Measurements from ENCODE around the gene CTNNA2.

The CTNNA2 gene

DNA sequence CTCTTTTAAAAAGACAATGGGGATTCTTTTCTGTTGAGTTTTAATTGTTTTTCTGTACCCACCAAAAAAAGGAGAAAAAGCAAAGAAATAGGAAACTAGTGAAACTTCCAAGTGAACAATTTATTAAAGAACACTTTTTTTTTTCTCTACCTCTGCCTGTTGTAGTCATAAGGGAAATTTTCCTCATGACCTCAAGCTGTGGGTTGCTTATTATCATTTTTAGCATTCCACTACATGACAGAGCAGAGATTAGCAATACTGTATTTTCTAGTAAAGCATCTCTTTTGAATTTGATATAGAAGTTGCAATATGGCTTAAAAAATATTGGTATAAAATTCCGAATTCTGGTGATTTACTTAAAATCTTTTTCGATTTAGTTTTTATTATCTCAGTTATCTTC lies 879.6 kb downstream of the CTNNA2 start:
- Histone ChIP-seq H3K4me1 (ENCODE audit: control insufficient read depth, low read depth, low read length) (no peaks in the 10 kb centered on the region), H3K9ac (ENCODE audit: low read length) (no peak overlapping the region), H3K36me3 (ENCODE audit: control insufficient read depth, low read depth, low read length) (no peaks in the 10 kb centered on the region), H3K27ac (ENCODE audit: low read length) (no peak overlapping the region), H3K4me3 (ENCODE audit: low read length) (no peak overlapping the region), H3K9me3 (ENCODE audit: control insufficient read depth, low read depth, low read length) (no peaks in the 10 kb centered on the region), H3K27me3 (ENCODE audit: control insufficient read depth, insufficient read depth, low read length) (no peaks in the 10 kb centered on the region)

DNA sequence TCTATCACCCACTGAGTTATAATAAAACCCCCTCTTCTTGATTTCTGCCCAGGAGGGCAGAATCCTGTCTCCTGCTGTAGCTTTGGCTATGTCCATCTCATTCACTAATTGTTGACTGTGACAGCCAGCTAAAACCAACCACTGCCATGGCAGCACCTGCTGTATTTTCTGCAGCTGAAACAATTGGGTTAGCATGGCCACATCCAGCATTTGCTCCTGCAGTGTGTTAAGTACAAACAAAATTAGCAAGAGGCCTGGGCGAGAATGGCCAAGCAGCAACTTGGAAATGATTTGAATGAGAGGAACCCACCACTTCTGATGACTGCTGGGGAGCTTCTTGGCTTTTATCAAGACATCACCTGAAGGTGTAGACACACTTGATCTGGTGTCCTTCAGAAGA lies 881.1 kb downstream of the CTNNA2 start:
- Histone ChIP-seq H3K27ac (ENCODE audit: low read length) (no peak overlapping the region), H3K36me3 (ENCODE audit: control insufficient read depth, low read depth, low read length) (no peaks in the 10 kb centered on the region), H3K4me1 (ENCODE audit: control insufficient read depth, low read depth, low read length) (no peaks in the 10 kb centered on the region), H3K27me3 (ENCODE audit: control insufficient read depth, insufficient read depth, low read length) (no peaks in the 10 kb centered on the region), H3K4me3 (ENCODE audit: low read length) (no peak overlapping the region), H3K9ac (ENCODE audit: low read length) (no peak overlapping the region), H3K9me3 (ENCODE audit: control insufficient read depth, low read depth, low read length) (no peaks in the 10 kb centered on the region)

DNA sequence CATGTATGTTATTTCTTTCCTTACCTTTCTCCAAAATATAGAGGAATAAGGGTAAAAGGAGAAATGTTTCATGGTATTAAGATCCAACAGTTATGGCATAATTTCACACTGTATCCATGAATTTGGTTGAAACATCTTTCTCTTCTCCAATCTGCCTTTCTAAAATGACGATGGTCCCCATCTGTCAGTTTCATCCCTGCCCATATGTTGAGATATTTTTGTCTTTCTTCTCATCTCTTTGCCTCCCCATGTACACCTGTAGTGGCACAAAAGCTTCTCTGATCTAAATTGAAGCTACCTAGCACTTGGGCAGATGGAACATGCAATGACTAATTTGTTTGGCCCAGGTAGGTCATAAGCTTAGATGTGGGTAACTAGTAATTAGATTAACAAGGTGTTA lies 882.4 kb downstream of the CTNNA2 start:
- H3K36me3 ChIP-seq (ENCODE audit: control insufficient read depth, low read depth, low read length), result no peaks in the 10 kb centered on the region
- no peak overlapping the region for H3K4me3 ChIP-seq (ENCODE audit: low read length)
- no peaks in the 10 kb centered on the region for H3K9me3 ChIP-seq (ENCODE audit: control insufficient read depth, low read depth, low read length)
- no peaks in the 10 kb centered on the region for H3K4me1 ChIP-seq (ENCODE audit: control insufficient read depth, low read depth, low read length)
- H3K27ac ChIP-seq (ENCODE audit: low read length), result no peak overlapping the region
- no peaks in the 10 kb centered on the region for H3K27me3 ChIP-seq (ENCODE audit: control insufficient read depth, insufficient read depth, low read length)
- no peak overlapping the region for H3K9ac ChIP-seq (ENCODE audit: low read length)

DNA sequence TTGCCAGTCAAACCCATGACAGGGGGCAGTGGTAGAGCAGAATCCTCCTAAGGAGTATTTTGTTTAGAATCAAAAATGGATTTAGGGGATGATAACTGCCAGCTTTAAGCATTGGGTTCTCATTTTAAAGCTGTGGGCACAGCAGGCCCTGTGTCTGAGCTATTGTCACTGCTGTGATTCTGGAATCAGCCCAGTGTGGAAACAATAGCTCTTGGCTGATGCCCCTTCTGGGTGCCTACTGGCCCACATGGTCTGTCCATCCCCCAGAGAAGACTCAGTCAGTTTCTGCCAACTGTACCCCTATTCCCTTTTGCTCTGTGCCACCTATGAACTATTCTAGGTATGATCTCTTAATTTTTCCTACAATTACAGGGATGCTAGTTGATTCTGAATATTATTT lies 883.4 kb downstream of the CTNNA2 start:
- Histone ChIP-seq H3K36me3 (ENCODE audit: control insufficient read depth, low read depth, low read length) (no peaks in the 10 kb centered on the region), H3K9ac (ENCODE audit: low read length) (no peak overlapping the region), H3K27ac (ENCODE audit: low read length) (no peak overlapping the region), H3K9me3 (ENCODE audit: control insufficient read depth, low read depth, low read length) (no peaks in the 10 kb centered on the region), H3K4me3 (ENCODE audit: low read length) (no peak overlapping the region), H3K4me1 (ENCODE audit: control insufficient read depth, low read depth, low read length) (no peaks in the 10 kb centered on the region), H3K27me3 (ENCODE audit: control insufficient read depth, insufficient read depth, low read length) (no peaks in the 10 kb centered on the region)

DNA sequence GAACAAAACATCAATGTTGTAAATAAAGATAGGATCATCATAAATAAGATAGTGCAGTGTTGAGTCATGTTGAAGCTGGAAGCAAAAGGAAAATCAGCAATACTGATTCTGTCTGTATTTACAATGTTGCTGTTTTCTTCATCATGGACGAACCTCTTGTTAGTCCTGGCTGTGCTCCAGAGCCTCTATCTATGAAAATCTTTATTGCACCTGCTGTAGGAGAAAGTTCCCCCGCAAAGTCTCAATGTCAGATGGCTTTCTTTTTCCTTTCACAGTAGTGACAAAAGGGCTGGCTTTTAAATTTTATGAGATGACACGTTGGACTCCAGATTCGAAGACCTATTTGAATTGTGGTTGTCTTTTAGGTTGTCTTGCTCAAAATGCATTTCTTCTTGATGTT lies 890.2 kb downstream of the CTNNA2 start:
- Histone ChIP-seq H3K4me3 (ENCODE audit: low read length) (no peak overlapping the region), H3K27me3 (ENCODE audit: control insufficient read depth, insufficient read depth, low read length) (no peaks in the 10 kb centered on the region), H3K27ac (ENCODE audit: low read length) (no peak overlapping the region), H3K9ac (ENCODE audit: low read length) (no peak overlapping the region), H3K36me3 (ENCODE audit: control insufficient read depth, low read depth, low read length) (no peaks in the 10 kb centered on the region), H3K4me1 (ENCODE audit: control insufficient read depth, low read depth, low read length) (no peaks in the 10 kb centered on the region), H3K9me3 (ENCODE audit: control insufficient read depth, low read depth, low read length) (no peaks in the 10 kb centered on the region)

DNA sequence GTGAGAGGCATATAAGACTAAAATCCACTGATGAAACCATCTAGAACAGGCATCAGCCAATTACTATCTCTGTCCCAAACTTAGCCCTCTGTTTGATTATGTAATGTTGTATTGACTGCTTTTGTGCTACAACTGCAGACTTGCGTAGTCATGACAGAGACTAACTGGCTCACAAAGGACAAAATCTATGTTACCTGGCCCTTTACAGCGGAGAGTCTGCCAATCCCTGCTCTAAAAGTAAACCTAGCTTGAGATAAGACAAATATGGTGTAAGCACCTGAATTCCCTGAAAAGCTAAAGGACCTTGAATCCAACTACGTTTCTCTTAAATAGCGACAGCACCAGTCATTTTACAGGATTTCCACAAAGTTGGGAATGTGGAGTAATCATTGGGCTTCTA lies 894.5 kb downstream of the CTNNA2 start:
- no peaks in the 10 kb centered on the region for H3K4me1 ChIP-seq (ENCODE audit: control insufficient read depth, low read depth, low read length)
- H3K9me3 ChIP-seq (ENCODE audit: control insufficient read depth, low read depth, low read length), result no peaks in the 10 kb centered on the region
- H3K9ac ChIP-seq (ENCODE audit: low read length), result no peak overlapping the region
- no peak overlapping the region for H3K4me3 ChIP-seq (ENCODE audit: low read length)
- H3K27me3 ChIP-seq (ENCODE audit: control insufficient read depth, insufficient read depth, low read length), result no peaks in the 10 kb centered on the region
- no peaks in the 10 kb centered on the region for H3K36me3 ChIP-seq (ENCODE audit: control insufficient read depth, low read depth, low read length)
- H3K27ac ChIP-seq (ENCODE audit: low read length), result no peak overlapping the region

DNA sequence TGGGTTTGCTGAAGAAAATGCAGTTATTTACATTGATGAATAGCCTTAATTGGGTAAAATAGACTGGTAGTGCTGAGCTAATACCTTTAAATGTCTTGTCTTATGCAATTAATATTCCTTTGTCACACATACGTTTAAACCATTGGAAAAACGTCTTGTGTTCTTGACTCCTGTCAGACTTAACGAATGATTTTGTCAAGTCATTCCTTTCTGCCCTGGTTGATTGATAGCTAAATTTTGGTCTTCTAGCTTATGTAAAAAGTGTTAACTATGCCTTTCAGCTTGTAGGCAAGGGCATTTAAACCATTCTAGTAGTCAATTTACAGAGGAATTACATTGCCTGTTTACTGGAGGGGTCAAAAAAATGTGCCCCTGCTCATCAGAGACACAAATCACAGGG lies 897.5 kb downstream of the CTNNA2 start:
- Histone ChIP-seq H3K9ac (ENCODE audit: low read length) (no peak overlapping the region), H3K36me3 (ENCODE audit: control insufficient read depth, low read depth, low read length) (no peaks in the 10 kb centered on the region), H3K9me3 (ENCODE audit: control insufficient read depth, low read depth, low read length) (peaks cover 4% of the 10 kb centered on the region), H3K27me3 (ENCODE audit: control insufficient read depth, insufficient read depth, low read length) (no peaks in the 10 kb centered on the region), H3K27ac (ENCODE audit: low read length) (no peak overlapping the region), H3K4me1 (ENCODE audit: control insufficient read depth, low read depth, low read length) (no peaks in the 10 kb centered on the region), H3K4me3 (ENCODE audit: low read length) (no peak overlapping the region)

DNA sequence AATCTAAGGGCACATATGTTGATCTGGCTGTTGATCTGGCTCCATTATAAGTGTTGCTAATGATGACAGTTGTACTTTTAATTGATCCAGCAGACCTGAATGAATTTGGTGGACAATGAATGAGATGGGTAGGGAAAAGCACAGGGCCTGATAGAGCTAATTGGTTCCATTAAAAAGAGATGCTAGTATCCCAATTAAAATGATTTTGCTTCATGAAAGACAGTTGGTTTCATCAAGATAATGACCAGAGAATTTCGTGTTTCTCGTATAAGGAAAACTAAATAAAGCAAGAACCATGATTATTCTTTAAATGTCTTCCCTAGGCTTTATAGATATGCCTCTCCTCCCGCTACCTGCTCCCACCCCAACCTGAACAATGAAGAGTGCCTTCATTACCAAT lies 900.3 kb downstream of the CTNNA2 start:
- H3K27me3 ChIP-seq (ENCODE audit: control insufficient read depth, insufficient read depth, low read length), result no peaks in the 10 kb centered on the region
- H3K9me3 ChIP-seq (ENCODE audit: control insufficient read depth, low read depth, low read length), result peaks cover 4% of the 10 kb centered on the region
- no peak overlapping the region for H3K27ac ChIP-seq (ENCODE audit: low read length)
- no peaks in the 10 kb centered on the region for H3K4me1 ChIP-seq (ENCODE audit: control insufficient read depth, low read depth, low read length)
- H3K4me3 ChIP-seq (ENCODE audit: low read length), result no peak overlapping the region
- H3K9ac ChIP-seq (ENCODE audit: low read length), result no peak overlapping the region
- H3K36me3 ChIP-seq (ENCODE audit: control insufficient read depth, low read depth, low read length), result no peaks in the 10 kb centered on the region

DNA sequence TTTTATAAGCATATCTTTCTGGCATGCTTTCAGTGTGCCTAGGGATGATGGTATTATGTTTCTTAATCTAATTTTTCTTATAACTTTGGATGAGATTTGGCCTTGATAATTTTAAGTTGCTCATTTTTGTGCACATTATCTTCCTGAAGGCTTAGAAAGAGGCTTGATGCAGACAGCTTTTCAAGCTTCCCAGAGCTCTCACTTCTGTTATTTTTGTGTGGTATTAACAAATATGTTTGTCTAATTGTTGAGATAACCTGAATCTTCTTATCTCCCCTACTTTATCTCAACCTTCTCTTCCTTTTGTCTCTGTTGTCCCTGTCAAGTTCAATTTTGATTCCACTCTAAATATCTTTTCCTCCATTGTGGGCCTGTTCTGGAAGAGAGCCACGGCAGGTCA lies 904.9 kb downstream of the CTNNA2 start:
- no peaks in the 10 kb centered on the region for H3K4me1 ChIP-seq (ENCODE audit: control insufficient read depth, low read depth, low read length)
- no peaks in the 10 kb centered on the region for H3K27me3 ChIP-seq (ENCODE audit: control insufficient read depth, insufficient read depth, low read length)
- H3K36me3 ChIP-seq (ENCODE audit: control insufficient read depth, low read depth, low read length), result no peaks in the 10 kb centered on the region
- H3K9ac ChIP-seq (ENCODE audit: low read length), result no peak overlapping the region
- H3K4me3 ChIP-seq (ENCODE audit: low read length), result no peak overlapping the region
- H3K27ac ChIP-seq (ENCODE audit: low read length), result no peak overlapping the region
- peaks cover 4% of the 10 kb centered on the region for H3K9me3 ChIP-seq (ENCODE audit: control insufficient read depth, low read depth, low read length)

DNA sequence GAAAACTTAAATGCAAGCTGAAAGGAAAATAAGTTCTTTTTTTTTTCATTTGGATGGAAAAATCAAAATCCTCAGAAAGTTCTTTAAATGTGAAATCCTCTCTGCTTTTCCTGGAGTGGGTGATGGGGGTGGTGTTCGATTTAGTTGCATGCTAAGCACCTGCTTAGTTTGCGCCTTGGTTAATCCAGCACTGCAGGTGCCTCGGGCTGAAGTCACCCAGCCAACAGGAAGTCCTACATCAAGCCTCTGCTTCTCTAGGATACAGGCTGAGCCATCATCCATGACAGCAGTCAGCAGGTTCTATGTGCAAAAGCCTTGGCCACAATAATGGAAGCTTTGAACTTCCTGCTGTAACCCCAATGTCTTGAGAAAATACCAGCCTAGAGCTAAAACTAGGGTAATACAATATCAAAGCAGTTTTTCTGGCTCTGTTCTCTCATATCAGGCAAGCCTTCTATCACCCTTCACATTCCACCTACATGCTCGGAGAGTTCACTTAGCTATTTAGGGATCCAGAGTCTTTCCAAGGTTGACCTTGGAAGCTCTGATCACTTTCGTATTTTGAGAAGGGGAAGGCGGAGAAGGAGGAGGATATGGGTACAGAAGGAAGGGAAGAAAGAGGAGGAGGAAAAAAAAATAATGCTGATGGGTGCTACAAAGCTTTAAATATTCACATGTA lies 907.8 kb downstream of the CTNNA2 start:
- Histone ChIP-seq H3K9ac (ENCODE audit: low read length) (no peak overlapping the region), H3K4me1 (ENCODE audit: control insufficient read depth, low read depth, low read length) (no peaks in the 10 kb centered on the region), H3K9me3 (ENCODE audit: control insufficient read depth, low read depth, low read length) (no peaks in the 10 kb centered on the region), H3K4me3 (ENCODE audit: low read length) (no peak overlapping the region), H3K36me3 (ENCODE audit: control insufficient read depth, low read depth, low read length) (no peaks in the 10 kb centered on the region), H3K27me3 (ENCODE audit: control insufficient read depth, insufficient read depth, low read length) (no peaks in the 10 kb centered on the region), H3K27ac (ENCODE audit: low read length) (no peak overlapping the region)

DNA sequence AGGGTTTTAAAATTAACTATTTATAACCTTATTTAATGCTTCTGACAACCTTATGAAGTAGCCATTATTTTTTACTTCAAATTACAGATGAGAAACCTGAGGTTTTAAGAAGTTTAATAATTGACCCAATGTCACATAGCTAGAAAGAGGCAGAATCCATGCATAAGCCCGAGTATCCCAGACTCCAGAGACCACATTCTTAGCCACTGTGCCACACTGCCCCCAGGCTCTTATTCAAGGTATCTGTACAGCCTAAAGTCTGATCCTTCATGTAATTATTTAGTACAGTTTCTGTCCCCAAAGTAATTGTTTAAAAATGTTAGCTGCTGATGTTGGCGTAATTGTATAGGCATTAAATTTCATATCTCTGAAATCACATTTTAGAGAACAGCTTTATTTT lies 916.4 kb downstream of the CTNNA2 start:
- Histone ChIP-seq H3K4me1 (ENCODE audit: control insufficient read depth, low read depth, low read length) (no peaks in the 10 kb centered on the region), H3K4me3 (ENCODE audit: low read length) (no peak overlapping the region), H3K27ac (ENCODE audit: low read length) (no peak overlapping the region), H3K27me3 (ENCODE audit: control insufficient read depth, insufficient read depth, low read length) (no peaks in the 10 kb centered on the region), H3K9ac (ENCODE audit: low read length) (no peak overlapping the region), H3K36me3 (ENCODE audit: control insufficient read depth, low read depth, low read length) (no peaks in the 10 kb centered on the region), H3K9me3 (ENCODE audit: control insufficient read depth, low read depth, low read length) (no peaks in the 10 kb centered on the region)

DNA sequence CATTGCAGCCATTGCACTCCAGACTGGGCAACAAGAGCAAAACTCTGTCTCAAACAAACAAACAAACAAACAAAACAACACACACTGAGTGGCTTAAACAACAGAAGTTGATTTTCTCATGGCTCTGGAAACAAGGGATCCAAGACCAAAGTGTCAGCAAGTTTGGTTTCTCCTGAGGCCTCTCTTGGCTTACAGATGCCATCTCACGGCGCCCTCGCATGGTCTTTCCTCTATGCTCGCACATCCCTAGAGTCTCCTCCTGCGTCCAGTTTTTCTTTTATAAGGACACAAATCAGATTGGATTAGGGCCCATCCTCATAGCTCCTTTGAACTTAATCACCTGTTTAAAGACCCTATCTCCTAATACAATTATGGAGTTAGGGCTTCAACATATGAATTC lies 925.1 kb downstream of the CTNNA2 start:
- no peaks in the 10 kb centered on the region for H3K36me3 ChIP-seq (ENCODE audit: control insufficient read depth, low read depth, low read length)
- H3K9ac ChIP-seq (ENCODE audit: low read length), result no peak overlapping the region

More for the DNA sequence above, 925.1 kb downstream of the CTNNA2 start:
- no peaks in the 10 kb centered on the region for H3K4me1 ChIP-seq (ENCODE audit: control insufficient read depth, low read depth, low read length)
- H3K27ac ChIP-seq (ENCODE audit: low read length), result no peak overlapping the region
- H3K9me3 ChIP-seq (ENCODE audit: control insufficient read depth, low read depth, low read length), result no peaks in the 10 kb centered on the region
- no peaks in the 10 kb centered on the region for H3K27me3 ChIP-seq (ENCODE audit: control insufficient read depth, insufficient read depth, low read length)
- H3K4me3 ChIP-seq (ENCODE audit: low read length), result no peak overlapping the region
